HUES64 (cell line): ENCODE data around the gene DPF3.

ENCODE experiments used
- H3K27ac ChIP-seq: 2 replicates; pipeline ENCODE4 v1.7.0; 2013; ENCODE audit warnings: low read depth, low read length, inconsistent platforms
- H3K27me3 ChIP-seq: 2 replicates; pipeline ENCODE4 v1.6.1; 2013; ENCODE audit warnings: mild to moderate bottlenecking, low read length; ENCODE audit not compliant: insufficient read depth
- H3K36me3 ChIP-seq: 2 replicates; pipeline ENCODE4 v1.6.1; 2013; ENCODE audit warnings: mild to moderate bottlenecking, low read length; ENCODE audit not compliant: insufficient read depth
- H3K4me1 ChIP-seq: 2 replicates; pipeline ENCODE4 v1.6.1; 2013; ENCODE audit warnings: mild to moderate bottlenecking, low read length, moderate library complexity; ENCODE audit not compliant: insufficient read depth
- H3K4me3 ChIP-seq: 2 replicates; pipeline ENCODE4 v1.5.1; 2013; ENCODE audit warnings: mild to moderate bottlenecking, low read length, moderate library complexity
- H3K9ac ChIP-seq: 2 replicates; pipeline ENCODE4 v1.6.1; 2013; ENCODE audit warnings: mild to moderate bottlenecking, low read depth, low read length
- H3K9me3 ChIP-seq: 2 replicates; pipeline ENCODE4 v1.6.1; 2013; ENCODE audit warnings: low read depth, low read length; ENCODE audit not compliant: insufficient read depth
- WGBS: fragments of 150-250, 120-280 bp; methylation state at CpG from one replicate; pipeline ENCODE4 v1.1.7; 2013; ENCODE audit warnings: missing lambda C conversion rate; 5-methylcytosine and 5-hydroxymethylcytosine counted together

DPF3 gene

DNA sequence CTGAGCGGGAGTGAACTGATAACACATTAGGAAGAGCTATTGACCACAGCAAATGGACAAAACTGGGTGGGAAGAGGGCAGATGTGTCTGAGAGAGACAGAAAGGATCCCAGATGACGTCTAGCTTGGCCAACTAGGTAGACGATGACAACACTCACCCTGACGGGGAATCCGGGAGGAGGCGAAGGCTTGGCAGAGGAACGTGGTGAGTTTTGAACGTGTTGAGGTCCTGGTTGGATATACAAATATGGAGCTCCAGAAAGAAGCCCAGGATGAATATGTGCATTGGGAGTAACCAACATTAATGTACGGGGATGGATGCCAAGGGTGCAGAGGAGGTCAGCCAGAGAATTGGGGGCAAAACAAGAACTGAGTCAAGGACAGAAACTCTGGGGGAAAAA, 60.7 kb downstream of the DPF3 start:
- 93% methylated on average over 9 of the region's 9 CpGs for WGBS
- no peaks in the 10 kb centered on the region for H3K36me3 ChIP-seq

DNA sequence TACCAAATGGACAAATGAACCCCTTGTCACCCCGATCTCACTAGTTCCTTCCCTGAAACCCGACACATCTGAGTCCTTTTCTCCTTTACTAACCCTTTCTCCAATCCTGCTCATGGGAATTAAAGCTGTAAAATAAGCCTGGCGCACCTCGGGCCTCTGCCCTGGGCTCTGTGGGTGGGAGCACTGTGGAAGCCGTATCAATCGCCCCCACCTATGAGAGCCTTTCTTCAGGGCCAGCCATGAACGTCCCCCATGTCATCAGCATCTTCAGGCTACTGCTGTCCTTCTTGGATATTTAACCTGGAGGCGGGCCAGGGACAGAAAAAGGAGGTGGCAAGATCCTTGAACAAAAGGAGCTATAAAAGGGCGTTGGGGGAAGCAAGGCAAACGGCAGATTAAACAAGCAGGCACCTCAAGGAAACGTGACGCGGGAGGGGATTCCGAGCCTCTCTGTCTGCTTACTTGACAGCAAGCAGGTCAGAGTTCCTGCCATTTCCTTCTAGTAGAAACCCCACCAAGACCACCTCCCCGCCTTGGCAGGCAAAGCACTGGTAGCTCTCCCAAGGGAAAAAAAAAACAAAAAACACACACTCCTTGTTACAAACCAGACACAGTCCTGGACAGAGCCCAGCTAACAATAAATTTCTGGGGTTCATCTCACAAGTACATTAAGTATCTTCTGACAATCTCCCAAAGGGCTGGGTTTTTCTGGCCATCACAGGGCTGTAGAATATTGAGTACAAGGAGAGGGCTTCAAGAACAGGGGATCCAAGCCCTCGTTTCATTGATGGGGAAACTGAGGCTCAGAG, 62.9 kb downstream of the DPF3 start:
- Histone ChIP-seq H3K9ac (no peak overlapping the region), H3K4me3 (no peak overlapping the region), H3K27me3 (no peaks in the 10 kb centered on the region), H3K9me3 (no peaks in the 10 kb centered on the region), H3K27ac (no peak overlapping the region), H3K4me1 (peaks cover 9% of the 10 kb centered on the region), H3K36me3 (no peaks in the 10 kb centered on the region)
- WGBS, result 65% methylated on average over 16 of the region's 16 CpGs

More for the DNA sequence above, 60.7 kb downstream of the DPF3 start:
- no peaks in the 10 kb centered on the region for H3K27me3 ChIP-seq
- no peak overlapping the region for H3K27ac ChIP-seq
- no peak overlapping the region for H3K4me3 ChIP-seq
- H3K9me3 ChIP-seq, result no peaks in the 10 kb centered on the region
- H3K9ac ChIP-seq, result no peak overlapping the region
- peaks cover 9% of the 10 kb centered on the region for H3K4me1 ChIP-seq

- WGBS, result 100% methylated on average over 1 of the region's 4 CpGs
- no peak overlapping the region for H3K9ac ChIP-seq
These were observed 63.5 kb downstream of the DPF3 start for GRCh38 chr14:72830356-72830755.

DNA sequence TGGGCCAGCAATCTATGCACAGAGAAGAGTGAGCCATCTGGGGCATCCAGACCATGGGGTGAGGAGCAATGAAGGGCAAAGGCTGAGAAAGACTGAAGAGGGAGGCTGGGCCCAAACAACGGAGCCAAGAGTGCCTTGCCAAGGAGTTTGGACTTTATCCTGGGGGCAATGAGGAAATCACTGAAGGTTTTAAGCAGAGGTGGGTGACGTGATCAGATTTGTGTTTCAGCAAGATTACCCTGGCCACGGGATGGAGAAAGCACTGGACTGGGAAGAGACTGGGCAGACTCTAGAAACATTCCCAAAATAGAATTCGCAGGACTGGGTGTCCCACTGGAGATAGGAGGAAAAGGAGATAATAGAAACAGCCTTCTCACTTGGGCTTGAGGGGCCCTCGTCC, 65.3 kb downstream of the DPF3 start:
- Histone ChIP-seq H3K36me3 (no peaks in the 10 kb centered on the region), H3K9ac (no peak overlapping the region), H3K4me3 (no peak overlapping the region), H3K27me3 (no peaks in the 10 kb centered on the region), H3K27ac (no peak overlapping the region), H3K4me1 (peaks cover 9% of the 10 kb centered on the region), H3K9me3 (no peaks in the 10 kb centered on the region)
- WGBS, result 83% methylated on average over 5 of the region's 5 CpGs

More at GRCh38 chr14:72830356-72830755, 63.5 kb downstream of the DPF3 start:
- no peak overlapping the region for H3K4me3 ChIP-seq
- peaks cover 9% of the 10 kb centered on the region for H3K4me1 ChIP-seq
- H3K27me3 ChIP-seq, result no peaks in the 10 kb centered on the region
- no peaks in the 10 kb centered on the region for H3K36me3 ChIP-seq
- H3K9me3 ChIP-seq, result no peaks in the 10 kb centered on the region
- H3K27ac ChIP-seq, result no peak overlapping the region

DNA sequence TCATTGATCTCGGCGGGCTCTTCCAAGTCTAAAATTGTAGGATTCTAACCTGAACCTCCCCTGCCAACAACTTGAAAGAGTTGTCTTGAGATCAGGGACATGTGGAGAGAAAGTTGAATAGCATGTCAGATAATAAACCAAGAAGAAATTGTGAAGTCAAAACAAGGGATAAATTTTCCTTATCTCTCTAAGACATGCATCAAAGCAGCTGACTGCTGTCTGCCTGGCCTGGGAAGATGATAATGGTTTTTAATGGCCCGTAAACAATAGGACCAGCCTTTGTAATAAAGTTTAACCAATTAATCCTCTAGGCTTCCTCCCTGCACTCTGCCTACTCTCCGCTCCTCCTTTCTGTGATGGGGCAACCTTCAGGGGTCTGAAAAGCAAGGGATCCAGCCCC, 67.9 kb downstream of the DPF3 start:
- Histone ChIP-seq H3K9me3 (no peaks in the 10 kb centered on the region), H3K36me3 (no peaks in the 10 kb centered on the region), H3K27me3 (no peaks in the 10 kb centered on the region), H3K9ac (no peak overlapping the region), H3K4me3 (no peak overlapping the region), H3K4me1 (peaks cover 5% of the 10 kb centered on the region), H3K27ac (no peak overlapping the region)
- 81% methylated on average over 4 of the region's 4 CpGs for WGBS

DNA sequence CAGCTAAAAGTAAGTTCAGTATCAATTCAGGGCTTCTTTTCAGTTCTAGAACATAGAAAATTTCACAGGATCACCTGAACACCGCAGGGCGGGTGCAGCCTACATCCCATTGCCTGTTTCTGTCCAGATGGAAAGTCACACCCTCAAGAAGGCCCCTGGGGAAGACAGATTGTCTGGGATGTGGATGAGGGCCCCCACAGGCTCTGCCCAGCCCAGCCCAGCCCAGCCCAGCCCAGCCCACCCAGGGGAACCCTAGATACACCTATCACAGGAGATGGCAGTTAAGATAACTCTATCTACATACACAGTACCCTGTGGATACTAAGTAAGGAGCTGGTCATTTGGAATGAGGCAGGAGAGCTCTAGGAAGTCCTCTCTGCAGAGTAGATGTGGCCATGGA, 68.4 kb downstream of the DPF3 start:
- 97% methylated on average over 2 of the region's 2 CpGs for WGBS
- Histone ChIP-seq H3K27me3 (no peaks in the 10 kb centered on the region), H3K36me3 (no peaks in the 10 kb centered on the region), H3K27ac (no peak overlapping the region), H3K4me1 (no peaks in the 10 kb centered on the region), H3K9ac (no peak overlapping the region), H3K9me3 (no peaks in the 10 kb centered on the region), H3K4me3 (no peak overlapping the region)

DNA sequence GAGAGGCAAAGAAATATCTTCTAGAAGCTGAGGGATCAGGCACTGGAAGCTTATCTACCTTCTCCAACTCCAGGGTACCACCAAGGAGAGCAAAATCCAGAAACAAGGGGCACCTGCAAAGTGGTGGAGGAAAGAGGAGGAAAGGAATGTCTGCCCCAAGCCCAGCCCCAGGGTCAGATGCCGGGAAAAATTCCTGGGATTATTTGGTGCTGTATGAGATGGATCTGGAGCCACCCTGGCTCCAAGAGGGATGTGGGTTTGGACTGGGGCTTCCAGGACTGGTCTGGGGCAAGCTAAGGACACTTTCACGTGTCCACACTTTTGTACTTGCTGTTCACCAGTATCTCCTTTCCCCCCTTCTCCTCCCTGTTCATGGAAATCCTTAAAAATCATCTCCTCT, 69.8 kb downstream of the DPF3 start:
- 89% methylated on average over 2 of the region's 2 CpGs for WGBS
- no peak overlapping the region for H3K27ac ChIP-seq
- H3K27me3 ChIP-seq, result no peaks in the 10 kb centered on the region
- H3K9me3 ChIP-seq, result peaks cover 3% of the 10 kb centered on the region; the same call in 1 of the 2 replicates
- H3K4me3 ChIP-seq, result no peak overlapping the region
- no peaks in the 10 kb centered on the region for H3K36me3 ChIP-seq
- H3K9ac ChIP-seq, result no peak overlapping the region
- H3K4me1 ChIP-seq, result no peaks in the 10 kb centered on the region

DNA sequence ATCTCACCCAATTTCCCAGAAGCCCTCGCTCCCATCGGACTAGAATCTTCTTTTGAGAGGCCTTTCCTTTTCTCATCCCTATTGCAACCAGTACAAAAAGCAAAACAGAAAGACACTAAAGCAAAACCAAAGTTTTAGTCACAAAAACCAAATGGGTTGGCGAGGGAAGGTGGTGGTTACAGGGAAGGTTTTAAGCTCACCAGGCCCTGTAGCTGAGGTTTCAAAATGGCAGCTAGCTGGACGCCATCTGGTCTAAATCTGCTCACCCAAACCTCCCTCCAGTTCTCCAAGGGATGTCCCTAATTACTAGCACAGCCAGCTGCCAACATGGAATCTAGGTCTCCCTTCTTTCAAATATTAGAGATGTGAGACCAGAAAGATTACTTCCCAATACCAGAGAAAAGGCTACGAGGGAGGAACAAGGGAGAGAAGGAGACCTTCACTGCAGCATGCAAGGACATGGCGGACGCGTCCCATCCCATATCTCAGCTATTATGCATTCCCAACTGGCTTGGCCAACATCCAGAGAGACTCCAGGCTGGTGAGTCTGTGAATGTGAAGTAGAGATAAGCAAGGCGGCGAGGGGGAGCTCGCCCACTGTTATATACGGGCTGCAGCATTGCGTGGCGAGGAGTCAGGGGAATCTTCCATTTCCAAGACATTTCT, 70.8 kb downstream of the DPF3 start:
- no peak overlapping the region for H3K27ac ChIP-seq
- no peak overlapping the region for H3K4me3 ChIP-seq
- H3K9ac ChIP-seq, result no peak overlapping the region
- H3K4me1 ChIP-seq, result no peaks in the 10 kb centered on the region
- H3K27me3 ChIP-seq, result no peaks in the 10 kb centered on the region
- peaks cover 5% of the 10 kb centered on the region; the same call in 1 of the 2 replicates for H3K9me3 ChIP-seq
- WGBS, result 86% methylated on average over 11 of the region's 14 CpGs
- H3K36me3 ChIP-seq, result no peaks in the 10 kb centered on the region

DNA sequence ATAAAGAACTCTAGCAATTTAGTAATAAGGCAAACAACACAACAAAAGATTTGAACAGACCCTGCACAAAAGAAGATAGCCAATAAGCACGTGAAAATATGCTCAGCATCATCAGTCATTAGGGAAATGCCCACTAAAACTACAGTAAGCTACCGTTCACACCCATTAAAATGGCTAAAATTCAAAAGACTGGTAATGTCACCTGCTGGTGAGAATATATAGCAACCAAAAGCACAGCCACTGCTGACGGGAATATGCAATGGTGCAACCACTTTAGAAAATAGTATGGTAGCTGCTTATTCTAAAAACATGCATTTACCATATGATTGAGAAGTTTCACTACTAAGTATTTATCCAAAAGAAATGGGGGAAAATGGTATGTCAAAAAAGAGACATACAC, 74.9 kb downstream of the DPF3 start:
- WGBS, result 78% methylated on average over 3 of the region's 3 CpGs
- no peaks in the 10 kb centered on the region for H3K27me3 ChIP-seq
- H3K9ac ChIP-seq, result no peak overlapping the region
- no peaks in the 10 kb centered on the region for H3K4me1 ChIP-seq
- H3K9me3 ChIP-seq, result peaks cover 5% of the 10 kb centered on the region; the same call in 1 of the 2 replicates
- no peak overlapping the region for H3K4me3 ChIP-seq
- no peak overlapping the region for H3K27ac ChIP-seq
- no peaks in the 10 kb centered on the region for H3K36me3 ChIP-seq

- peaks cover 5% of the 10 kb centered on the region; the same call in 1 of the 2 replicates for H3K9me3 ChIP-seq
- H3K4me1 ChIP-seq, result no peaks in the 10 kb centered on the region
- H3K36me3 ChIP-seq, result no peaks in the 10 kb centered on the region
- H3K27me3 ChIP-seq, result no peaks in the 10 kb centered on the region
- no peak overlapping the region for H3K27ac ChIP-seq
- H3K9ac ChIP-seq, result no peak overlapping the region
- 97% methylated on average over 2 of the region's 2 CpGs for WGBS
- no peak overlapping the region for H3K4me3 ChIP-seq
These were observed 77.6 kb downstream of the DPF3 start for GRCh38 chr14:72816287-72816686.

DNA sequence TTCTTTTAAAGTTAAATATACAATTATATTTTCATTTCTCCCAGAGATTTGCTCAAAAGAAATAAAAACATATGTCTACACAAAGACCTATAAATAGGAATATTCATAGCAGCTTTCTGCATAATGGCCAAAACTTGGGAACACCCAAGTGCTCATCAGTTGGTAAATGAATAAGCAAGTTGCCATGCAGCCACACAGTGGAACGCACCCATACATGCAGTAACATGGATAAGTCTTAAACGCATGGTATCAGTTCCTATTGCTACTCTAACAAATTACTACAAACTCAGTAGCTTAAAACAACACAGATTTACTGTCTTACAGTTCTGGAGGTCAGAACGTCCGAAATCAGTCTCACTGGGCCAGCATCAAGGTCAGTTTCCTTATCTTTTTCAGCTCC, 78.5 kb downstream of the DPF3 start:
- Histone ChIP-seq H3K4me3 (no peak overlapping the region), H3K9ac (no peak overlapping the region), H3K27ac (no peak overlapping the region), H3K36me3 (no peaks in the 10 kb centered on the region), H3K4me1 (no peaks in the 10 kb centered on the region), H3K27me3 (no peaks in the 10 kb centered on the region), H3K9me3 (peaks cover 5% of the 10 kb centered on the region; the same call in 1 of the 2 replicates)
- WGBS, result 94% methylated on average over 4 of the region's 4 CpGs
